ENCODE results near the gene GLT8D1.

Gene GLT8D1

DNA sequence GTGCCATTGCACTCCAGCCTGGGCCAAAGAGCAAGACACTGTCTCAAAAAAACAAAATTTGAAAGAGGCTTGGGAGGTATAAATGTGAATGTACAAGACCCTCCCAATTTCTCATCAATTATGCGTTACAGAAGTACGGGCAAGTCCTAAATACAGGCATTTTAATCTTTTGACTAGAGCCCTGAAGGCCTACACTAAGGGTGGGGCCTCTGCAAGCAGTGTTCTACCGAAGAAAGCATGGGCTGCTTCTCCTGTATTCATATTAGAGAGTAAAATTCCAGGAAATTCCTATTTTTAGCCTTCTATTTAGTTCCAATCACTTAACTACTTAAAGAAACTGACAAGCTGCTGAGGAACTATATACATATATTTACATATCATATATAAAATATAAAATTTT is 45.5 kb downstream of the GLT8D1 start:
- Histone ChIP-seq H3K4me3 (ENCODE audit: low read depth, low read length) (no peak overlapping the region), H3K27ac (ENCODE audit: extremely low read depth, low read depth, low read length) (no peak overlapping the region), H3K9me3 (ENCODE audit: control insufficient read depth, insufficient read depth, low read depth, low read length) (no peaks in the 10 kb centered on the region), H3K36me3 (ENCODE audit: control insufficient read depth in 2 of 2, insufficient read depth in 1 of 2, low read length in 2 of 2) (peaks cover 36 to 91% of the 10 kb centered on the region in 2 experiments), H3K4me1 (ENCODE audit: control insufficient read depth, insufficient read depth, low read length) (no peaks in the 10 kb centered on the region)
- POLR2A ChIA-PET: no interaction called here
- TF ChIP-seq ZNF707 (tag by site-specific recombination; IDR thresholded peaks at IDR 0.05): no peak
- CTCF ChIA-PET: no interaction called here

DNA sequence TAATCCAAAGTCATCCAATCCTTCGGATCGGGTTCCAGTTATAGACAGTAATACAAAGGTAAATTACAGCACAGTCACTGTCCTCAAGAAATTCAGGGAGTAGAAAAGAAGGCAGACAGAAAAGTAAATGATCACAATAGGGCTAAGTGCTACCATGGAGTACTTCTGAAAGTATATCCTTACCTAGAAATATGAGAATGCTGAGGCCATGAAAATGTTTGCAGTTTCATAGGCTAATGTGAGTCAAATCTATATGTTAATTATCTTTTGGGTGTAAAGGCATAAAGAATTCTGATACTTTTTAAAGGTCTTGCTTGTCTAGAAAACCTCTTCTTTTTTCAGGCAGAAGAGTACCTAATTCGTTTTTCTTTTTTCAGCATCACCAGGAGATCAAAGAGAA is 49.7 kb downstream of the GLT8D1 start:
- peaks cover 37 to 91% of the 10 kb centered on the region in 2 experiments for H3K36me3 ChIP-seq (ENCODE audit: control insufficient read depth in 2 of 2, insufficient read depth in 1 of 2, low read length in 2 of 2)
- no peaks in the 10 kb centered on the region for H3K4me1 ChIP-seq (ENCODE audit: control insufficient read depth, insufficient read depth, low read length)
- no peak overlapping the region for H3K4me3 ChIP-seq (ENCODE audit: low read depth, low read length)
- TF ChIP-seq YY2 (tag by site-specific recombination; IDR thresholded peaks at IDR 0.05): no peak
- TF ChIP-seq ZFP3 (tag by site-specific recombination; IDR thresholded peaks at IDR 0.05; ENCODE audit: low read depth): no peak
- no peak for TF ChIP-seq ZIC2 (tag by site-specific recombination; IDR thresholded peaks at IDR 0.05)
- TF ChIP-seq ZNF473 (tag by site-specific recombination; IDR thresholded peaks at IDR 0.05): no peak
- no peak for TF ChIP-seq PRDM1 (tag by site-specific recombination; IDR thresholded peaks at IDR 0.05)
- TF ChIP-seq ZNF214 (tag by site-specific recombination; IDR thresholded peaks at IDR 0.05; ENCODE audit: borderline replicate concordance): no peak
- no peak for TF ChIP-seq ZNF354C (tag by site-specific recombination; IDR thresholded peaks at IDR 0.05; ENCODE audit: borderline replicate concordance, low read depth)
- no peak for TF ChIP-seq ZNF24 (tag by site-specific recombination; IDR thresholded peaks at IDR 0.05)
- no peak for TF ChIP-seq ZXDB (tag by site-specific recombination; IDR thresholded peaks at IDR 0.05)
- no peak for TF ChIP-seq PATZ1 (tag by site-specific recombination; IDR thresholded peaks at IDR 0.05)
- no peak overlapping the region for H3K27ac ChIP-seq (ENCODE audit: extremely low read depth, low read depth, low read length)
- ChIA-PET POLR2A (no interaction called here), CTCF (interaction anchor here (0.6 kb wide), 1 partner anchor 11 kb away, joined by 3 read pairs; no protein-coding TSS in a partner anchor)
- no peaks in the 10 kb centered on the region for H3K9me3 ChIP-seq (ENCODE audit: control insufficient read depth, insufficient read depth, low read depth, low read length)

GRCh38 chr3:52651592-52651991 is 54.0 kb downstream of the GLT8D1 start:
- Histone ChIP-seq H3K9me3 (ENCODE audit: control insufficient read depth, insufficient read depth, low read depth, low read length) (no peaks in the 10 kb centered on the region), H3K4me1 (ENCODE audit: control insufficient read depth, insufficient read depth, low read length) (no peaks in the 10 kb centered on the region), H3K36me3 (ENCODE audit: control insufficient read depth in 2 of 2, insufficient read depth in 1 of 2, low read length in 2 of 2) (peaks cover 29 to 87% of the 10 kb centered on the region in 2 experiments), H3K27ac (ENCODE audit: extremely low read depth, low read depth, low read length) (no peak overlapping the region), H3K4me3 (ENCODE audit: low read depth, low read length) (no peak overlapping the region)
- POLR2A ChIA-PET: no interaction called here
- CTCF ChIA-PET: interaction anchor here (0.6 kb wide), 1 partner anchor 154 kb away, joined by 3 read pairs; no protein-coding TSS in a partner anchor
- TF ChIP-seq ZNF335 (tag by site-specific recombination; conservative IDR thresholded peaks at IDR 0.05) (no peak), ZNF624 (tag by site-specific recombination; IDR thresholded peaks at IDR 0.05) (no peak), ZNF830 (tag by site-specific recombination; IDR thresholded peaks at IDR 0.05; ENCODE audit: low read depth) (no peak), PRDM2 (tag by site-specific recombination; IDR thresholded peaks at IDR 0.05; ENCODE audit: borderline replicate concordance) (no peak), ZNF664 (tag by site-specific recombination; IDR thresholded peaks at IDR 0.05) (no peak), ZNF518A (tag by site-specific recombination; conservative IDR thresholded peaks at IDR 0.05; ENCODE audit: low read depth) (no peak), ZNF10 (tag by site-specific recombination; IDR thresholded peaks at IDR 0.05) (no peak), OSR2 (tag by site-specific recombination; IDR thresholded peaks at IDR 0.05) (no peak), ZNF514 (tag by site-specific recombination; IDR thresholded peaks at IDR 0.05) (no peak), SP2 (tag by site-specific recombination; IDR thresholded peaks at IDR 0.05) (no peak)
